CD4-positive, alpha-beta T cell (primary cell): ENCODE results near the gene MAPK11. TPM values are rescaled to one million over a fixed set of nuclear protein-coding genes. Genes with fewer than 3 reads are reported as not detected.
A peak's percentile ranks its signal among the peaks of the same experiment; 100 is the strongest.

Experiments used
- ATAC-seq: fragments of 200-7000 bp; cut with Tn5 transposase; one replicate; pipeline ENCODE4 v1.10.0; 2022; ENCODE audit warnings: mild to moderate bottlenecking; ENCODE audit not compliant: poor library complexity
- CTCF ChIA-PET: fragments of 350-600 bp; sonication (Branson Sonifier 250); formaldehyde crosslinking; loops from one replicate; lab custom pipeline; 2021; ENCODE audit warnings: antibody characterized with exemption, inconsistent platforms; lab: Charles Lee
- POLR2A ChIA-PET: fragments of 350-600 bp; sonication (Branson Sonifier 250); formaldehyde crosslinking; loops from one replicate; lab custom pipeline; 2021; ENCODE audit warnings: antibody characterized with exemption, inconsistent platforms; lab: Charles Lee
- DNase-seq, 14 experiments: peaks; one replicate each; pipeline ENCODE4 v3.0.0-alpha.2; 2013 to 2020; ENCODE audit warnings: mixed read lengths in 2 of 14
- H3K27ac ChIP-seq, 2 donors: one replicate each; pipeline versions ENCODE4 v1.5.1 to v1.7.0; 2013; ENCODE audit warnings: low read length in 2 of 2, low read depth in 1 of 2, mild to moderate bottlenecking in 1 of 2
- H3K27me3 ChIP-seq, 2 experiments: 1 replicate in 1 of 2; 2 replicates in 1 of 2; pipeline versions ENCODE4 v1.6.1 to v1.7.0; 2013; ENCODE audit warnings: low read length in 2 of 2, control low read depth in 1 of 2, mild to moderate bottlenecking in 1 of 2, moderate library complexity in 1 of 2; ENCODE audit not compliant: insufficient read depth in 2 of 2, control insufficient read depth in 1 of 2
- H3K36me3 ChIP-seq: one replicate; pipeline ENCODE4 v1.6.1; 2013; ENCODE audit warnings: low read length, control low read depth; ENCODE audit not compliant: insufficient read depth
- H3K4me1 ChIP-seq: one replicate; pipeline ENCODE4 v1.6.1; 2013; ENCODE audit warnings: low read length, control low read depth; ENCODE audit not compliant: insufficient read depth
- H3K4me3 ChIP-seq: one replicate; pipeline ENCODE4 v1.5.1; 2013; ENCODE audit warnings: mild to moderate bottlenecking, low read length, moderate library complexity
- H3K9me3 ChIP-seq, 2 experiments: 1 replicate in 1 of 2; 2 replicates in 1 of 2; pipeline versions ENCODE4 v1.6.1 to v1.7.0; 2013; ENCODE audit warnings: low read length in 2 of 2, mild to moderate bottlenecking in 2 of 2, control low read depth in 1 of 2, moderate library complexity in 1 of 2; ENCODE audit not compliant: control insufficient read depth in 1 of 2, insufficient read depth in 1 of 2
- H3K27ac Mint-ChIP-seq: one replicate; pipeline ENCODE4 v1.8.0; 2020; ENCODE audit warnings: mixed read lengths
- H3K27me3 Mint-ChIP-seq: one replicate; pipeline ENCODE4 v1.8.0; 2021; ENCODE audit warnings: mixed read lengths
- H3K36me3 Mint-ChIP-seq: one replicate; pipeline ENCODE4 v1.8.0; 2021; ENCODE audit warnings: low read depth, mixed read lengths
- H3K4me1 Mint-ChIP-seq: one replicate; pipeline ENCODE4 v1.8.0; 2021; ENCODE audit warnings: low read depth, mixed read lengths
- H3K4me3 Mint-ChIP-seq: one replicate; pipeline ENCODE4 v1.8.0; 2020; ENCODE audit warnings: mild to moderate bottlenecking, mixed read lengths
- H3K9me3 Mint-ChIP-seq: one replicate; pipeline ENCODE4 v1.8.0; 2020; ENCODE audit warnings: mixed read lengths
- CTCF ChIP-seq: fragments of 200-600 bp; IDR thresholded peaks from one replicate; pipeline ENCODE4 v1.8.0; 2022; ENCODE audit warnings: antibody characterized with exemption, mild to moderate bottlenecking
- intact Hi-C, 2 experiments: fragments of 100-400 bp; cut with DNase I in 1 of 2; cut with micrococcal nuclease in 1 of 2; formaldehyde crosslinking; loops; one replicate each; pipeline versions ENCODE4 v1.15.1 to v1.9.0; 2023 to 2025; cut with DNase I, micrococcal nuclease
- total RNA-seq, 174 experiments: library from RNA in 2 of 174; stranded (reverse) in 2 of 174; gene quantifications; one replicate each; pipeline ENCODE4 v1.2.3 and lab custom pipeline; 2021 to 2026

The MAPK11 gene
- total RNA-seq, 2 experiments from 2014 or later: 4.2 to 4.9 TPM

DNA sequence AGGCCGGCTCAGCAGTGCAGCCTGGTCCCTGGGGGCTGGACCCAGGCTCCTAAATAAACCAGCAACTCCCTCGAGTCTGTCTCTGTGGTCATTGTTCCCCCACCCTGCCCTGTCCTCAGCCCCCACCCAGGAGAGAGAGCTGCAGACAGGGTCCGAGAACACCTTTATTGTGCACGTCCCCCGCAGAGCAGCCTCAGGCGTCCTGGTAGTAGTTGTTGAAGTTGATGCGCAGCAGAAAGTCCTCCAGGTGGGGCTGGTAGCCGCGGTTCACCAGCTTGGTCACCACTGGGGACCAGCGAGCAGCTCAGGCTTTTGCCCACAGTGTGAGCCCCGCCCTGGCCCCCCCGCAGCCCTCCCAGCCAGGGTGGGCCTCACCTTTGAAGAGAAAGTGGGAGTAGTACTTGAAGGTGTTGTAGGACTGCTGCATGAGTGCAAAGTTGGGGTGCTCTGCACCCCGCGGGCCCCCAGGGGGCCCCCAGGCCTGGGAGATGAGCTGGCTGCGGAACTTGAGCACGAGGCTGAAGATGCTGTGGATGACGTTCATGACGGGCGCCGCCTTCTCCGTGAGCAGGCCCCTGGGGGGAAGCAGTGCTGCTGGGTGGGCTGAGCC is 52.5 kb downstream of the MAPK11 start:
- Mint-ChIP-seq H3K27ac (no peak overlapping the region), H3K27me3 (no peaks in the 10 kb centered on the region), H3K4me3 (peak overlapping the region; percentile 15), H3K9me3 (no peaks in the 10 kb centered on the region), H3K4me1 (peaks cover 9% of the 10 kb centered on the region), H3K36me3 (peaks cover 78% of the 10 kb centered on the region)
- Histone ChIP-seq H3K36me3 (peaks cover 75% of the 10 kb centered on the region), H3K4me3 (no peak overlapping the region), H3K9me3 (no peaks in the 10 kb centered on the region), H3K4me1 (no peaks in the 10 kb centered on the region), H3K27ac (no peak overlapping the region), H3K27me3 (no peaks in the 10 kb centered on the region)
- intact Hi-C loops: no loop called here
- ATAC-seq: no peak
- TF ChIP-seq CTCF: no peak
- ChIA-PET POLR2A (no interaction called here), CTCF (no interaction called here)
- DNase-seq: no peak

GRCh38 chr22:50216684-50217520 is 53.3 kb downstream of the MAPK11 start:
- no peaks in the 10 kb centered on the region for H3K27me3 ChIP-seq
- H3K27ac ChIP-seq: no peak overlapping the region
- DNase-seq (peak in 1 of 14 experiments; percentile 37), ATAC-seq (no peak)
- H3K4me1 Mint-ChIP-seq: peaks cover 15% of the 10 kb centered on the region
- H3K4me3 ChIP-seq: no peak overlapping the region
- H3K27ac Mint-ChIP-seq: no peak overlapping the region
- H3K9me3 Mint-ChIP-seq: no peaks in the 10 kb centered on the region
- H3K36me3 ChIP-seq: peaks cover 75% of the 10 kb centered on the region
- H3K4me3 Mint-ChIP-seq: peak overlapping the region; percentile 15
- H3K9me3 ChIP-seq: no peaks in the 10 kb centered on the region
- peaks cover 78% of the 10 kb centered on the region for H3K36me3 Mint-ChIP-seq
- TF ChIP-seq CTCF: no peak
- H3K27me3 Mint-ChIP-seq: no peaks in the 10 kb centered on the region
- no peaks in the 10 kb centered on the region for H3K4me1 ChIP-seq
- ChIA-PET POLR2A (no interaction called here), CTCF (no interaction called here)
- intact Hi-C loops: no loop called here

DNA sequence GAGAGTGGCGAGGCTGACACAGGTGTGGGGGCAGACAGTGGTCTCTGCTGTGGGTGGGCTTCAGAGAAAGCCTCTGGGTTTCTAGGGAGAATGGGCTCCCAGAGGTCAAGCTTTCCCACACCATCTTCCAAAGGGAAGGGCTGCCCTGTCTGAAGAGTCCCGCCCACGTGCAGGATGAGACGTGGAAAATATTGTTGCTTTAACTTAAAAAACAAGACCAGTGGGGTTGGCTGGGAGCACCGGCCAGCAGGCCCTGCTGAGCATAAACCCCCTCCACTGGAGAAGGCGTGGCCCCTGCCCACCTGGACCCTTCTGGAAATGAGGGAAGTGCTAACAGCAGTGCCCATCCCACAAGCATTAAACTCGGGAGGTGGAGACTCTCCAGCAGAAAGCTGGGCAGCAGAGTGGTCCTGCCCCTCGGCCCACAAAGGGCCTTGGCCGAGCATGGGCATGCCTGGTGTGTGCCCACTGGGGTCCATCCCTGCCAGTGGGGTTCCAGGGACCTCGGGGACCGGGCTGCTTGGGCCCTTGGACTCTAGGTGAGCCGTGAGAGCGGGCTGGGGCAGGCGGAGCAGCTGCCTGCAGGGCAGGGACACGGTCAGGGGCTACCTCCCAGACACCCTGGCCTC is 54.0 kb downstream of the MAPK11 start:
- no peaks in the 10 kb centered on the region for H3K27me3 Mint-ChIP-seq
- intact Hi-C loops: no loop called here
- Histone ChIP-seq H3K4me3 (no peak overlapping the region), H3K36me3 (peaks cover 72% of the 10 kb centered on the region), H3K9me3 (no peaks in the 10 kb centered on the region), H3K27me3 (no peaks in the 10 kb centered on the region), H3K27ac (no peak overlapping the region), H3K4me1 (no peaks in the 10 kb centered on the region)
- CTCF ChIA-PET: no interaction called here
- DNase-seq (peak in 1 of 14 experiments; percentile 30), ATAC-seq (no peak)
- POLR2A ChIA-PET: interaction anchor here (0.9 kb wide), 1 partner anchor 25 kb away, joined by 3 read pairs; no protein-coding TSS in a partner anchor
- TF ChIP-seq CTCF: no peak
- peaks cover 15% of the 10 kb centered on the region for H3K4me1 Mint-ChIP-seq
- no peaks in the 10 kb centered on the region for H3K9me3 Mint-ChIP-seq
- H3K36me3 Mint-ChIP-seq: peaks cover 79% of the 10 kb centered on the region
- no peak overlapping the region for H3K4me3 Mint-ChIP-seq
- no peak overlapping the region for H3K27ac Mint-ChIP-seq
